Mesenchymal stem cell (in vitro differentiated cells and primary cell): ENCODE measurements around the gene NAGS.

Source experiments
- DNase-seq: peaks from one replicate; pipeline ENCODE4 v3.0.0-alpha.2; 2013
- H2AFZ ChIP-seq: one replicate; pipeline ENCODE4 v1.6.1; 2013; ENCODE audit warnings: low read depth, mild to moderate bottlenecking, control low read depth, inconsistent platforms, low read length, moderate library complexity
- H2AK5ac ChIP-seq: 2 replicates; pipeline ENCODE4 v1.6.1; 2013; ENCODE audit warnings: low read length, moderate library complexity, mild to moderate bottlenecking, inconsistent platforms; ENCODE audit not compliant: severe bottlenecking
- H2BK120ac ChIP-seq: one replicate; pipeline ENCODE4 v1.6.1; 2013; ENCODE audit warnings: low read depth, mild to moderate bottlenecking, inconsistent platforms, low read length, moderate library complexity
- H2BK12ac ChIP-seq, 2 experiments: one replicate each; pipeline ENCODE4 v1.6.1; 2013; ENCODE audit warnings: inconsistent platforms in 2 of 2, low read length in 2 of 2, mild to moderate bottlenecking in 2 of 2, moderate library complexity in 2 of 2, control low read depth in 1 of 2
- H2BK15ac ChIP-seq: one replicate; pipeline ENCODE4 v1.6.1; 2013; ENCODE audit warnings: mild to moderate bottlenecking, low read depth, inconsistent platforms; ENCODE audit not compliant: poor library complexity, severe bottlenecking
- H2BK5ac ChIP-seq: 2 replicates; pipeline ENCODE4 v1.6.1; 2013; ENCODE audit warnings: low read depth, mild to moderate bottlenecking, low read length, control low read depth, inconsistent platforms; ENCODE audit not compliant: poor library complexity, severe bottlenecking
- H3K14ac ChIP-seq, 2 experiments: one replicate each; pipeline ENCODE4 v1.6.1; 2013; ENCODE audit warnings: inconsistent platforms in 2 of 2, low read length in 2 of 2, control low read depth in 1 of 2, mild to moderate bottlenecking in 1 of 2, moderate library complexity in 1 of 2
- H3K18ac ChIP-seq, 2 experiments: one replicate each; pipeline ENCODE4 v1.6.1; 2013; ENCODE audit warnings: inconsistent platforms in 2 of 2, low read length in 2 of 2, control low read depth in 1 of 2, low read depth in 1 of 2, mild to moderate bottlenecking in 1 of 2
- H3K23ac ChIP-seq, 2 experiments: one replicate each; pipeline ENCODE4 v1.6.1; 2013; ENCODE audit warnings: inconsistent platforms in 2 of 2, low read length in 2 of 2, mild to moderate bottlenecking in 2 of 2, moderate library complexity in 2 of 2, control low read depth in 1 of 2
- H3K27ac ChIP-seq: 2 replicates; pipeline ENCODE4 v1.5.1; 2013; ENCODE audit warnings: mild to moderate bottlenecking, moderate library complexity, low read length, control low read depth, inconsistent platforms; ENCODE audit not compliant: poor library complexity, severe bottlenecking
- H3K27me3 ChIP-seq, 2 experiments: 2 replicates each; pipeline versions ENCODE4 v1.6.1 to v1.7.0; 2013; ENCODE audit warnings: low read length in 2 of 2, mild to moderate bottlenecking in 2 of 2, moderate library complexity in 2 of 2, control low read depth in 1 of 2, inconsistent platforms in 1 of 2; ENCODE audit not compliant: control insufficient read depth in 1 of 2, insufficient read depth in 1 of 2
- H3K36me3 ChIP-seq, 2 experiments: 2 replicates each; pipeline versions ENCODE4 v1.6.1 to v1.7.0; 2013; ENCODE audit warnings: low read length in 2 of 2, control low read depth in 1 of 2, inconsistent platforms in 1 of 2, low read depth in 1 of 2, mild to moderate bottlenecking in 1 of 2; ENCODE audit not compliant: insufficient read depth in 2 of 2, control insufficient read depth in 1 of 2
- H3K4ac ChIP-seq, 2 experiments: one replicate each; pipeline ENCODE4 v1.6.1; 2013; ENCODE audit warnings: inconsistent platforms in 2 of 2, low read length in 2 of 2, mild to moderate bottlenecking in 2 of 2, moderate library complexity in 2 of 2, control low read depth in 1 of 2, low read depth in 1 of 2
- H3K4me1 ChIP-seq: 2 replicates; pipeline ENCODE4 v1.6.1; 2013; ENCODE audit warnings: low read depth, low read length, control low read depth; ENCODE audit not compliant: control insufficient read depth, insufficient read depth
- H3K4me2 ChIP-seq: 2 replicates; pipeline ENCODE4 v1.6.1; 2013; ENCODE audit warnings: low read length, mild to moderate bottlenecking, inconsistent platforms; ENCODE audit not compliant: poor library complexity, severe bottlenecking
- H3K4me3 ChIP-seq, 2 experiments: 2 replicates each; pipeline versions ENCODE4 v1.5.1 to v1.7.0; 2013; ENCODE audit warnings: low read length in 2 of 2, mild to moderate bottlenecking in 2 of 2, control low read depth in 1 of 2, low read depth in 1 of 2; ENCODE audit not compliant: insufficient read depth in 1 of 2
- H3K79me1 ChIP-seq: replicated peaks from 2 replicates; pipeline ENCODE4 v1.6.1; 2013; ENCODE audit warnings: mild to moderate bottlenecking, control low read depth, low read length, inconsistent platforms; ENCODE audit not compliant: poor library complexity, severe bottlenecking
- H3K9ac ChIP-seq: 2 replicates; pipeline ENCODE4 v1.7.0; 2013; ENCODE audit warnings: mild to moderate bottlenecking, low read length, moderate library complexity
- H3K9me3 ChIP-seq: 2 replicates; pipeline ENCODE4 v1.7.0; 2013; ENCODE audit warnings: mild to moderate bottlenecking, low read length; ENCODE audit not compliant: control insufficient read depth
- H4K8ac ChIP-seq: one replicate; pipeline ENCODE4 v1.6.1; 2013; ENCODE audit warnings: inconsistent platforms, mild to moderate bottlenecking, low read length, moderate library complexity
- H4K91ac ChIP-seq: one replicate; pipeline ENCODE4 v1.6.1; 2013; ENCODE audit warnings: mild to moderate bottlenecking, low read length, inconsistent platforms
- WGBS: methylation state at CpG from one replicate; pipeline ENCODE4 v1.1.7; 2013; ENCODE audit warnings: mixed read lengths; 5-methylcytosine and 5-hydroxymethylcytosine counted together

NAGS gene

DNA sequence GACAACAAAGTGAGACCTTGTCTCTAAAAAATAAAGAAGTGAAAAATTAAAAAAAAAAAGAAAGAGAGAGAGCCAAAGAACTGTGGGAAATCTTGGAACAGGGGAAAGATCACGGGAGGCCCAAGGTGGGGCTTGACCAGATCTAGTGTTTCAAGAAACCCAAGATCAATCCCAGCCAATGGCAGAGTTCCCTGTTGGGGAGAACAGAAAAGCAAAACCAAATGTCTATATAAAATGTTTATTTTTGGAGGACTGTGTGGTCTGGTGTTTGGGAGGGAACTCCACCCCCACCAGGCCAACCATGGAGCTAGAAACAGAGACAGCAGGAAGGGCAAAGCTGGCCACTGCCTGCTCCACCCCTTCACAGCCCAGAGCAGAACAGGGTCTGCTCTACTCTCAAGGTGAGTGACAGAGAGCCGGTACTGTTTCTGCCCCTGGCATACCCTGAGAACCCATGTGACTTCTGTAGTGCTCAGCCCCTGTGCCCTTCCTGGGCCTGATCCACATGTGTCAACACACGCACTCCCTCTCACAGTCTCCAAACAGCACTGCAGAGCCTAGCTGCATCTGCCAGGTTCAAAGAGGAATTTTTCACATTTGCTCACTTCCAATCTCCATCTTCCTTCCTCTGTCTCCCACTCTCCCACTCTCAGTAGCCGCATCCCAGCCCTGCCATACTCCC, 6.7 kb downstream of the NAGS start:
- Histone ChIP-seq H3K23ac (no peak overlapping the region), H4K8ac (no peak overlapping the region), H2AFZ (no peak overlapping the region), H3K4ac (peak overlapping the region in 1 of 2 experiments; percentile 24), H3K14ac (no peak overlapping the region), H3K4me1 (peaks cover 26% of the 10 kb centered on the region), H2AK5ac (no peak overlapping the region), H3K79me1 (peaks cover 49% of the 10 kb centered on the region), H4K91ac (no peak overlapping the region), H3K9me3 (no peaks in the 10 kb centered on the region), H3K9ac (peak overlapping the region; percentile 22), H3K36me3 (peaks cover 25 to 37% of the 10 kb centered on the region in 2 experiments), H2BK12ac (peak overlapping the region; percentile 2 to 18), H3K18ac (peak overlapping the region in 1 of 2 experiments; percentile 72), H2BK5ac (no peak overlapping the region), H2BK120ac (no peak overlapping the region), H3K4me3 (no peak overlapping the region), H2BK15ac (no peak overlapping the region), H3K27me3 (peaks cover 0 to 3% of the 10 kb centered on the region in 2 experiments), H3K4me2 (no peak overlapping the region), H3K27ac (no peak overlapping the region)
- 62% methylated on average over 4 of the region's 4 CpGs for WGBS
- peak; percentile 49 for DNase-seq

DNA sequence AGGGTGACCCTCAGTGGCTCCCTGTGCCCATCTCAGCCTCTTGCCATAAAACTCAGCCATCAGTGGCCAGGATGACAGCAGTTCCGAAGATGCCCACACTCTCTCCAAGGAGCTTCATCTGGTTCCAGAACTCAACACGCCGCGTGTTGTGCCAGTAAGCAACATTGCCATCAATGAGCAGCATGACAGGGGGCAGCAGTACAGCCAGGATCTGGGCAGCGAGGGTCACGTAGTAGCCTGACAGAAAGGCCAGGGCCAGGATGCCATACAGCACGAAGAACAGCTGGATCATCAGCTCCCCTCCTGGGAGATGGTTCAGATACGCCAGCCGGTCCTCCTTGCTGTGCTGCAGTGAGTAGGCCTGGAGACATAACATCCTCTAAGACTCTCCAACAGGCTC, 7.5 kb downstream of the NAGS start:
- Histone ChIP-seq H4K8ac (no peak overlapping the region), H2BK5ac (no peak overlapping the region), H3K9me3 (no peaks in the 10 kb centered on the region), H2BK15ac (no peak overlapping the region), H3K27me3 (no peaks in the 10 kb centered on the region), H3K4me3 (peak overlapping the region in 1 of 2 experiments; percentile 1), H3K4me1 (peaks cover 21% of the 10 kb centered on the region), H3K14ac (no peak overlapping the region), H2BK12ac (no peak overlapping the region), H3K4me2 (no peak overlapping the region), H3K36me3 (peaks cover 25 to 37% of the 10 kb centered on the region in 2 experiments), H3K4ac (no peak overlapping the region), H2AFZ (no peak overlapping the region), H3K18ac (no peak overlapping the region), H3K23ac (no peak overlapping the region), H3K9ac (no peak overlapping the region), H4K91ac (no peak overlapping the region), H2BK120ac (no peak overlapping the region), H3K79me1 (peaks cover 49% of the 10 kb centered on the region), H2AK5ac (no peak overlapping the region), H3K27ac (no peak overlapping the region)
- WGBS, result 95% methylated on average over 9 of the region's 9 CpGs
- no peak for DNase-seq

DNA sequence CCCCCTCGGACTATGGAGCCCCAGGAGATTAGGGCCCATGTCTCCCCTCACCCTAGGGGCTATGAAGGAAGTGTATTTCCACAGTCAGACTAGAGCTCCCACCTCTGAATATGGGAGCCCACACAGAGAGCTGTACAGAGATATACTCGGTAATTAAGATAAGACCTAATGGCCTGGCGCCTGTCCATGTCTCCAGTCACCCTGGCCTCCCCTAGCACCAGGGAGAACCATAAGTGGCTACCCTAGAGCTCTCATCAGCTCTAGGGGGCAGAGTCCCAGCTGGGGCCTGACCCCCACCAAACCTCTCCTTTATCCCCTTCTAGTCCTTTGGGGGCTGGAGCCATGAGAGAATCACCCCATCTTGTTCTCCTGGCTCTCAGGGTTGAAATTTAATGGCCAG, 8.0 kb downstream of the NAGS start:
- WGBS, result 87% methylated on average over 3 of the region's 3 CpGs
- Histone ChIP-seq H3K27ac (no peak overlapping the region), H4K8ac (no peak overlapping the region), H3K9me3 (no peaks in the 10 kb centered on the region), H3K36me3 (peaks cover 25 to 37% of the 10 kb centered on the region in 2 experiments), H2BK120ac (no peak overlapping the region), H3K79me1 (peaks cover 49% of the 10 kb centered on the region), H2AK5ac (no peak overlapping the region), H2AFZ (no peak overlapping the region), H2BK5ac (no peak overlapping the region), H3K4me2 (no peak overlapping the region), H2BK15ac (no peak overlapping the region), H3K14ac (no peak overlapping the region), H3K4ac (no peak overlapping the region), H3K4me3 (no peak overlapping the region), H2BK12ac (no peak overlapping the region), H3K4me1 (peaks cover 19% of the 10 kb centered on the region), H4K91ac (no peak overlapping the region), H3K9ac (no peak overlapping the region), H3K23ac (no peak overlapping the region), H3K18ac (no peak overlapping the region), H3K27me3 (no peaks in the 10 kb centered on the region)
- DNase-seq, result no peak

DNA sequence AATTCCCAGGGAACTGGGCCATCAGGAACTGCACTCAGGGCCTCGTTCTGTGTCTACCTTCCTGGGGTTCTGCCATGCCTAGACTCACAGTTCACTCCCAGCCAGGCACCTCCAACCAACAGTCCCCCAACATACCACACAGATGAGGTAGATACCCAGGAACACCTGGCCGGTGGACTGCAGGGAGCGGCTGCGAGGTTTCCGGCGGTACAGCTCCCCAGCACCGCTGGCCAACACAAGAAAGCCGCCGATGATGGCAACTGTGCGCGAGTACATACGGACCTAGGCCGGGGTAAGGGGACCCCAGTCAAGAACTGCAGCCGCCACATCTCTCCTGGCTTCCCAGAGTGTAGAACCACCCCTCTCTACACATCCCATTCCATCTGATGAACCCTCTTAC, 8.5 kb downstream of the NAGS start:
- Histone ChIP-seq H2BK120ac (no peak overlapping the region), H3K79me1 (peaks cover 49% of the 10 kb centered on the region), H2AFZ (no peak overlapping the region), H3K18ac (no peak overlapping the region), H4K91ac (no peak overlapping the region), H2BK15ac (no peak overlapping the region), H3K9me3 (no peaks in the 10 kb centered on the region), H3K36me3 (peaks cover 25 to 35% of the 10 kb centered on the region in 2 experiments), H3K23ac (no peak overlapping the region), H2BK5ac (no peak overlapping the region), H3K4me2 (no peak overlapping the region), H3K4ac (no peak overlapping the region), H3K27me3 (no peaks in the 10 kb centered on the region), H3K9ac (no peak overlapping the region), H3K4me1 (peaks cover 14% of the 10 kb centered on the region), H3K14ac (no peak overlapping the region), H4K8ac (no peak overlapping the region), H2AK5ac (no peak overlapping the region), H2BK12ac (no peak overlapping the region), H3K27ac (no peak overlapping the region), H3K4me3 (no peak overlapping the region)
- 95% methylated on average over 13 of the region's 14 CpGs for WGBS
- DNase-seq, result no peak
